GM23338 (cell line): ENCODE measurements around the gene ZFPL1. TPM values are rescaled to one million over a fixed set of nuclear protein-coding genes. Genes with fewer than 3 reads are reported as not detected.

ENCODE experiments used
- ATAC-seq: fragments of 200-7000 bp; cut with Tn5 transposase; 3 replicates; pipeline ENCODE4 v1.9.1; 2020
- DNase-seq: peaks from one replicate; pipeline ENCODE4 v3.0.0-alpha.2; 2015; ENCODE audit warnings: low spot score
- H2AFZ ChIP-seq: fragments of 200-600 bp; sonication (generic); 2 replicates; pipeline ENCODE4 v1.8.0; 2016; ENCODE audit warnings: antibody characterized with exemption, mild to moderate bottlenecking, moderate library complexity
- H3F3A ChIP-seq: fragments of 200-600 bp; sonication (generic); replicated peaks from 2 replicates; pipeline ENCODE4 v1.8.0; 2017; ENCODE audit warnings: antibody characterized with exemption, mixed run types, low read depth
- H3K27ac ChIP-seq: fragments of 200-600 bp; sonication (generic); 2 replicates; pipeline ENCODE4 v1.6.1; 2016; ENCODE audit warnings: low read depth
- H3K27me3 ChIP-seq: fragments of 200-600 bp; sonication (generic); 2 replicates; pipeline ENCODE4 v1.8.0; 2016; ENCODE audit warnings: mild to moderate bottlenecking, mixed run types, moderate library complexity; ENCODE audit not compliant: insufficient read depth
- H3K36me3 ChIP-seq: fragments of 200-600 bp; sonication (generic); 2 replicates; pipeline ENCODE4 v1.8.0; 2016; ENCODE audit warnings: mild to moderate bottlenecking; ENCODE audit not compliant: insufficient read depth
- H3K4me1 ChIP-seq: fragments of 200-600 bp; sonication (generic); 2 replicates; pipeline ENCODE4 v1.8.0; 2016; ENCODE audit warnings: mild to moderate bottlenecking, moderate library complexity; ENCODE audit not compliant: insufficient read depth
- H3K4me2 ChIP-seq: fragments of 200-600 bp; sonication (generic); 2 replicates; pipeline ENCODE4 v1.7.1; 2017; ENCODE audit warnings: mixed run types
- H3K4me3 ChIP-seq: fragments of 200-600 bp; sonication (generic); 2 replicates; pipeline ENCODE4 v1.6.1; 2016; ENCODE audit warnings: mixed run types
- H3K79me2 ChIP-seq: fragments of 200-600 bp; sonication (generic); replicated peaks from 2 replicates; pipeline ENCODE4 v1.8.0; 2017; ENCODE audit warnings: mild to moderate bottlenecking; ENCODE audit not compliant: insufficient read depth
- H3K9me2 ChIP-seq: fragments of 200-600 bp; sonication (generic); 2 replicates; pipeline ENCODE4 v1.8.0; 2017; ENCODE audit not compliant: insufficient read depth
- H4K20me1 ChIP-seq: fragments of 200-600 bp; sonication (generic); replicated peaks from 2 replicates; pipeline ENCODE4 v1.8.0; 2017; ENCODE audit warnings: mild to moderate bottlenecking; ENCODE audit not compliant: insufficient read depth
- H3K27ac Mint-ChIP-seq: 2 replicates; pipeline ENCODE4 v1.8.0; 2020; ENCODE audit warnings: inconsistent platforms, mild to moderate bottlenecking, moderate library complexity, mixed read lengths
- H3K27me3 Mint-ChIP-seq: 3 replicates; pipeline ENCODE4 v1.8.0; 2022; ENCODE audit warnings: low read depth, mild to moderate bottlenecking, moderate library complexity, mixed read lengths, inconsistent platforms; ENCODE audit not compliant: insufficient read depth, poor library complexity
- H3K36me3 Mint-ChIP-seq: 3 replicates; pipeline ENCODE4 v1.8.0; 2021; ENCODE audit warnings: low read depth, mild to moderate bottlenecking, inconsistent platforms, moderate library complexity, mixed read lengths
- H3K4me1 Mint-ChIP-seq: 3 replicates; pipeline ENCODE4 v1.8.0; 2020; ENCODE audit warnings: mild to moderate bottlenecking, inconsistent platforms, mixed read lengths
- H3K4me3 Mint-ChIP-seq: 3 replicates; pipeline ENCODE4 v1.8.0; 2021; ENCODE audit warnings: moderate library complexity, mild to moderate bottlenecking, inconsistent platforms, mixed read lengths
- H3K9me3 Mint-ChIP-seq: 3 replicates; pipeline ENCODE4 v1.8.0; 2020; ENCODE audit warnings: moderate library complexity, mild to moderate bottlenecking, inconsistent platforms, mixed read lengths
- CREB1 ChIP-seq: fragments of 250-450 bp; sonication (Bioruptor Pico); IDR thresholded peaks from 2 replicates; pipeline ENCODE4 v1.5.0; 2020; ENCODE audit warnings: low read depth, mild to moderate bottlenecking, moderate library complexity
- ETS1 ChIP-seq: IDR thresholded peaks from 2 replicates; pipeline ENCODE4 v1.6.1; 2016; ENCODE audit warnings: antibody characterized with exemption
- EZH2 ChIP-seq: fragments of 200-600 bp; sonication (generic); IDR thresholded peaks from one replicate; pipeline ENCODE4 v1.8.0; 2017; ENCODE audit warnings: antibody characterized with exemption, mild to moderate bottlenecking, low read depth; ENCODE audit not compliant: unreplicated experiment
- EZH2phosphoT487 ChIP-seq: fragments of 200-600 bp; sonication (generic); IDR thresholded peaks from one replicate; pipeline ENCODE4 v1.8.1; 2018; ENCODE audit warnings: antibody characterized with exemption; ENCODE audit not compliant: unreplicated experiment
- JUNB ChIP-seq: IDR thresholded peaks from one replicate; pipeline ENCODE4 v1.6.1; 2016; ENCODE audit warnings: antibody characterized with exemption; ENCODE audit not compliant: unreplicated experiment
- NANOG ChIP-seq: IDR thresholded peaks from 2 replicates; pipeline ENCODE4 v1.6.1; 2016; ENCODE audit warnings: antibody characterized with exemption, borderline replicate concordance
- POLR2AphosphoS5 ChIP-seq: IDR thresholded peaks from 2 replicates; pipeline ENCODE4 v1.6.1; 2016; ENCODE audit warnings: antibody characterized with exemption, low read depth
- REST ChIP-seq: IDR thresholded peaks from one replicate; pipeline ENCODE4 v1.6.1; 2018; ENCODE audit warnings: antibody characterized with exemption; ENCODE audit not compliant: unreplicated experiment
- STAT1 ChIP-seq: IDR thresholded peaks from one replicate; pipeline ENCODE4 v1.6.1; 2016; ENCODE audit warnings: antibody characterized with exemption; ENCODE audit not compliant: unreplicated experiment
- ZNF114 ChIP-seq: fragments of 250-450 bp; sonication (Bioruptor Pico); IDR thresholded peaks from 2 replicates; pipeline ENCODE4 v1.5.0; 2020; ENCODE audit warnings: mild to moderate bottlenecking, moderate library complexity
- ZNF331 ChIP-seq: fragments of 250-450 bp; sonication (Bioruptor Pico); IDR thresholded peaks from 2 replicates; pipeline ENCODE4 v1.5.0; 2020; ENCODE audit warnings: low read depth, mild to moderate bottlenecking, moderate library complexity
- ZNF462 ChIP-seq: fragments of 250-450 bp; sonication (Bioruptor Pico); IDR thresholded peaks from 2 replicates; pipeline ENCODE4 v1.5.0; 2020; ENCODE audit warnings: mild to moderate bottlenecking, moderate library complexity
- polyA plus RNA-seq: library from polyadenylated mRNA; unstranded; fragments of >200 nt; fragmentation: Nextera tagmentation; extraction: Ambion mirVana; gene quantifications from 2 replicates; pipeline ENCODE4 v1.2.1, GENCODE V29; 2016
- total RNA-seq: library from RNA; depleted of rRNA; stranded (reverse); fragments of >200 nt; shearing (Covaris generic); gene quantifications from 2 replicates; pipeline ENCODE4 v1.2.3, GENCODE V29; 2014
- TF ChIP-seq, protein P1 (sequence below), 2 experiments: fragments of 200-600 bp in 1 of 2; sonication (generic) in 1 of 2; conservative IDR thresholded peaks; 2 replicates each; pipeline versions ENCODE4 v1.5.1 to v1.6.1; 2016 to 2017; ENCODE audit warnings: antibody characterized with exemption in 2 of 2, low read depth in 2 of 2, mild to moderate bottlenecking in 2 of 2, moderate library complexity in 1 of 2

Gene ZFPL1
- total and polyA plus RNA-seq, 2 experiments from 2014 or later: 26.3 to 26.8 TPM

DNA sequence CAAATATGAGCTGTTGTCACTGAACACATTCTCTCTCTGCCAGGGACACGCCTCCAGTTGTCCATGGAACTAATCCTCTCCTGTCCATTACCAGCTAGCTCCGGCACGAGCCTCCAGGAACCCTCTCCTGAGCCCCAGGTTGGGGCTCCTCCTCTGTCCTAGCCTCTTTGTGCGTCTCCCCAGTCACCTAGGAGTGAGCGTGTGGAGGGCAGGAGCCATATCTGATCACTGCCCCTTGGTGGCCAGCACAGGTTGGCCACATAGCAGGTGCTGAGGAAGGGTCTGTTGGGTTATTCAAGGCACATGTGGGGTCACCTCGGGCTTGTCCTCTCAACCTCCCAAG lies 47.8 kb downstream of the ZFPL1 start:
- Histone ChIP-seq H4K20me1 (no peaks in the 10 kb centered on the region), H2AFZ (no peak overlapping the region), H3K27me3 (no peaks in the 10 kb centered on the region), H3K9me2 (no peaks in the 10 kb centered on the region), H3K79me2 (peaks cover 19% of the 10 kb centered on the region), H3K4me2 (no peak overlapping the region), H3K36me3 (peaks cover 6% of the 10 kb centered on the region), H3K4me3 (no peak overlapping the region), H3K4me1 (peaks cover 20% of the 10 kb centered on the region; the same call in 1 of the 2 replicates), H3F3A (peaks cover 14% of the 10 kb centered on the region; the same call in 1 of the 2 replicates), H3K27ac (no peak overlapping the region)
- Mint-ChIP-seq H3K9me3 (no peaks in the 10 kb centered on the region), H3K4me1 (peaks cover 19% of the 10 kb centered on the region), H3K36me3 (peaks cover 28% of the 10 kb centered on the region), H3K27me3 (peaks cover 19% of the 10 kb centered on the region), H3K4me3 (no peak overlapping the region), H3K27ac (no peak overlapping the region)
- ATAC-seq: no peak
- DNase-seq: no peak
- TF ChIP-seq ETS1 (no peak), EZH2phosphoT487 (no peak), ZNF114 (CRISPR knock-in tag) (no peak), ZNF462 (CRISPR knock-in tag) (no peak), NANOG (no peak), POLR2AphosphoS5 (no peak), STAT1 (no peak), JUNB (no peak), EZH2 (no peak), CREB1 (no peak), REST (no peak), ZNF331 (CRISPR knock-in tag) (no peak)
- TF ChIP-seq, protein P1, sequence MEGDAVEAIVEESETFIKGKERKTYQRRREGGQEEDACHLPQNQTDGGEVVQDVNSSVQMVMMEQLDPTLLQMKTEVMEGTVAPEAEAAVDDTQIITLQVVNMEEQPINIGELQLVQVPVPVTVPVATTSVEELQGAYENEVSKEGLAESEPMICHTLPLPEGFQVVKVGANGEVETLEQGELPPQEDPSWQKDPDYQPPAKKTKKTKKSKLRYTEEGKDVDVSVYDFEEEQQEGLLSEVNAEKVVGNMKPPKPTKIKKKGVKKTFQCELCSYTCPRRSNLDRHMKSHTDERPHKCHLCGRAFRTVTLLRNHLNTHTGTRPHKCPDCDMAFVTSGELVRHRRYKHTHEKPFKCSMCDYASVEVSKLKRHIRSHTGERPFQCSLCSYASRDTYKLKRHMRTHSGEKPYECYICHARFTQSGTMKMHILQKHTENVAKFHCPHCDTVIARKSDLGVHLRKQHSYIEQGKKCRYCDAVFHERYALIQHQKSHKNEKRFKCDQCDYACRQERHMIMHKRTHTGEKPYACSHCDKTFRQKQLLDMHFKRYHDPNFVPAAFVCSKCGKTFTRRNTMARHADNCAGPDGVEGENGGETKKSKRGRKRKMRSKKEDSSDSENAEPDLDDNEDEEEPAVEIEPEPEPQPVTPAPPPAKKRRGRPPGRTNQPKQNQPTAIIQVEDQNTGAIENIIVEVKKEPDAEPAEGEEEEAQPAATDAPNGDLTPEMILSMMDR (conservative IDR thresholded peaks at IDR 0.05; ENCODE audit: low read depth in 2 of 2): no peak
